ENCODE measurements around the gene GPC5.

The GPC5 gene

DNA sequence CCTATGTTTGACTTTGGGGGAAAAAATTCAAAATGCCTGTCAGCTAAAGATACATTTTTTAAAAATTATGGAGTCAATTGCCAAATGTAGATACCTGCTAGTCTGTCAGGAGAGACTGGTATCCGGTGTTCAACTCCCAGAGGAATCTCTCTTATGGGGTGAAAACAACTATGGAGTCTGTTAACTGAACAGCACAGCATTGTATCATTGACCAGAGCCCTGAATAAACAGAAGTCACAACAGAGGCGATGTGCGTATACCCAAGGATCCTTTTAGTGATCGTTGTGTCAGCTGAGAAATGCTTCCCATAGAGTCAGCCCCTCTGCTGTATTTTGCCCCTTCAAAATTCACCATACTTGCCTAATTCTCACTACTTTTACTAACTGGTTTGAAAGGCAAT, 257.3 kb downstream of the GPC5 start:
- H2AFZ ChIP-seq (ENCODE audit: low read length), result no peak overlapping the region
- H3K4me1 ChIP-seq (ENCODE audit: insufficient read depth, low read length, severe bottlenecking), result no peaks in the 10 kb centered on the region
- TF ChIP-seq EZH2 (IDR thresholded peaks at IDR 0.05; ENCODE audit: borderline replicate concordance, low read length) (no peak), CTCF (IDR thresholded peaks at IDR 0.05; ENCODE audit: low read length) (no peak)
- H3K9me2 ChIP-seq (ENCODE audit: low read depth, low read length), result no peaks in the 10 kb centered on the region
- no peaks in the 10 kb centered on the region for H3K36me3 ChIP-seq (ENCODE audit: insufficient read depth, low read length)
- no peaks in the 10 kb centered on the region; the same call in 1 of the 2 replicates for H4K20me1 ChIP-seq (ENCODE audit: insufficient read depth, low read length)
- H3F3A ChIP-seq (ENCODE audit: insufficient read depth, low read length), result no peaks in the 10 kb centered on the region
- no peak overlapping the region for H3K4me3 ChIP-seq (ENCODE audit: low read depth, low read length, poor library complexity, severe bottlenecking)
- no peak overlapping the region for H3K4me2 ChIP-seq (ENCODE audit: low read length)
- H3K27ac ChIP-seq (ENCODE audit: low read depth, low read length, poor library complexity, severe bottlenecking), result no peak overlapping the region
- H3K27me3 ChIP-seq (ENCODE audit: insufficient read depth, low read length), result no peaks in the 10 kb centered on the region
- H3K79me2 ChIP-seq (ENCODE audit: insufficient read depth, low read length), result no peaks in the 10 kb centered on the region
- no peaks in the 10 kb centered on the region for H3K9me3 ChIP-seq (ENCODE audit: low read length)
- no peak overlapping the region for H3K9ac ChIP-seq (ENCODE audit: low read length)

- no peaks in the 10 kb centered on the region for H3K79me2 ChIP-seq (ENCODE audit: insufficient read depth, low read length)
- no peaks in the 10 kb centered on the region for H3F3A ChIP-seq (ENCODE audit: insufficient read depth, low read length)
- no peaks in the 10 kb centered on the region for H4K20me1 ChIP-seq (ENCODE audit: insufficient read depth, low read length)
- H3K4me2 ChIP-seq (ENCODE audit: low read length), result no peak overlapping the region
- H3K27me3 ChIP-seq (ENCODE audit: insufficient read depth, low read length), result no peaks in the 10 kb centered on the region
- no peaks in the 10 kb centered on the region for H3K9me3 ChIP-seq (ENCODE audit: low read length)
- no peaks in the 10 kb centered on the region for H3K36me3 ChIP-seq (ENCODE audit: insufficient read depth, low read length)
- no peaks in the 10 kb centered on the region for H3K4me1 ChIP-seq (ENCODE audit: insufficient read depth, low read length, severe bottlenecking)
- H2AFZ ChIP-seq (ENCODE audit: low read length), result no peak overlapping the region
- no peak overlapping the region for H3K27ac ChIP-seq (ENCODE audit: low read depth, low read length, poor library complexity, severe bottlenecking)
- TF ChIP-seq CTCF (IDR thresholded peaks at IDR 0.05; ENCODE audit: low read length) (no peak), EZH2 (IDR thresholded peaks at IDR 0.05; ENCODE audit: borderline replicate concordance, low read length) (no peak)
- no peaks in the 10 kb centered on the region for H3K9me2 ChIP-seq (ENCODE audit: low read depth, low read length)
- H3K4me3 ChIP-seq (ENCODE audit: low read depth, low read length, poor library complexity, severe bottlenecking), result no peak overlapping the region
- H3K9ac ChIP-seq (ENCODE audit: low read length), result no peak overlapping the region
Measured at GRCh38 chr13:91657283-91657682, 258.9 kb downstream of the GPC5 start.

- H3K9me2 ChIP-seq (ENCODE audit: low read depth, low read length), result no peaks in the 10 kb centered on the region
- H3F3A ChIP-seq (ENCODE audit: insufficient read depth, low read length), result no peaks in the 10 kb centered on the region
- H3K9ac ChIP-seq (ENCODE audit: low read length), result no peak overlapping the region
- no peaks in the 10 kb centered on the region for H3K27me3 ChIP-seq (ENCODE audit: insufficient read depth, low read length)
- H3K4me2 ChIP-seq (ENCODE audit: low read length), result no peak overlapping the region
- no peaks in the 10 kb centered on the region for H3K9me3 ChIP-seq (ENCODE audit: low read length)
- no peak overlapping the region for H3K4me3 ChIP-seq (ENCODE audit: low read depth, low read length, poor library complexity, severe bottlenecking)
- H3K4me1 ChIP-seq (ENCODE audit: insufficient read depth, low read length, severe bottlenecking), result no peaks in the 10 kb centered on the region
- H3K36me3 ChIP-seq (ENCODE audit: insufficient read depth, low read length), result no peaks in the 10 kb centered on the region
- TF ChIP-seq CTCF (IDR thresholded peaks at IDR 0.05; ENCODE audit: low read length), result no peak
- no peak for TF ChIP-seq EZH2 (IDR thresholded peaks at IDR 0.05; ENCODE audit: borderline replicate concordance, low read length)
- no peak overlapping the region for H2AFZ ChIP-seq (ENCODE audit: low read length)
- H4K20me1 ChIP-seq (ENCODE audit: insufficient read depth, low read length), result no peaks in the 10 kb centered on the region
- no peak overlapping the region for H3K27ac ChIP-seq (ENCODE audit: low read depth, low read length, poor library complexity, severe bottlenecking)
- no peaks in the 10 kb centered on the region for H3K79me2 ChIP-seq (ENCODE audit: insufficient read depth, low read length)
Measured at GRCh38 chr13:91659256-91660075, 261.0 kb downstream of the GPC5 start.

Data from OCI-LY1 (cell line).